Mesothelial cell of epicardium (in vitro differentiated cells): ENCODE data around the gene CNTNAP5. TPM values are rescaled to one million over a fixed set of nuclear protein-coding genes. Genes with fewer than 3 reads are reported as not detected.

Source experiments
- DNase-seq, 2 experiments: peaks; one replicate each; pipeline ENCODE4 v3.0.0; 2021; ENCODE audit warnings: low spot score in 2 of 2; ENCODE audit not compliant: unreplicated experiment in 2 of 2
- H3K27ac Mint-ChIP-seq: 2 replicates; pipeline ENCODE4 v1.8.0; 2021; ENCODE audit warnings: mixed read lengths
- H3K27me3 Mint-ChIP-seq: 2 replicates; pipeline ENCODE4 v1.8.0; 2021; ENCODE audit warnings: low read depth, mixed read lengths
- H3K36me3 Mint-ChIP-seq: 2 replicates; pipeline ENCODE4 v1.8.0; 2021; ENCODE audit warnings: mixed read lengths
- H3K4me1 Mint-ChIP-seq: 2 replicates; pipeline ENCODE4 v1.8.0; 2021; ENCODE audit warnings: mixed read lengths
- H3K4me3 Mint-ChIP-seq: 2 replicates; pipeline ENCODE4 v1.8.0; 2021; ENCODE audit warnings: mild to moderate bottlenecking, moderate library complexity, mixed read lengths
- H3K9me3 Mint-ChIP-seq: 2 replicates; pipeline ENCODE4 v1.8.0; 2021; ENCODE audit warnings: mixed read lengths
- total RNA-seq: library from RNA; stranded (reverse); gene quantifications from 3 replicates; pipeline ENCODE4 v1.2.1, GENCODE V29; 2021
- TF ChIP-seq, protein P1 (sequence below): fragments of 200-600 bp; sonication (generic); IDR thresholded peaks from one replicate; pipeline ENCODE4 v1.5.0; 2021; ENCODE audit warnings: antibody characterized with exemption; ENCODE audit not compliant: unreplicated experiment

CNTNAP5 gene
- total RNA-seq, 1 donor from 2014 or later: 0.22 TPM

- Mint-ChIP-seq H3K4me3 (no peak overlapping the region), H3K4me1 (no peaks in the 10 kb centered on the region), H3K27ac (no peak overlapping the region), H3K9me3 (peaks cover under 1% of the 10 kb centered on the region), H3K27me3 (no peaks in the 10 kb centered on the region), H3K36me3 (no peaks in the 10 kb centered on the region)
- TF ChIP-seq, protein P1, sequence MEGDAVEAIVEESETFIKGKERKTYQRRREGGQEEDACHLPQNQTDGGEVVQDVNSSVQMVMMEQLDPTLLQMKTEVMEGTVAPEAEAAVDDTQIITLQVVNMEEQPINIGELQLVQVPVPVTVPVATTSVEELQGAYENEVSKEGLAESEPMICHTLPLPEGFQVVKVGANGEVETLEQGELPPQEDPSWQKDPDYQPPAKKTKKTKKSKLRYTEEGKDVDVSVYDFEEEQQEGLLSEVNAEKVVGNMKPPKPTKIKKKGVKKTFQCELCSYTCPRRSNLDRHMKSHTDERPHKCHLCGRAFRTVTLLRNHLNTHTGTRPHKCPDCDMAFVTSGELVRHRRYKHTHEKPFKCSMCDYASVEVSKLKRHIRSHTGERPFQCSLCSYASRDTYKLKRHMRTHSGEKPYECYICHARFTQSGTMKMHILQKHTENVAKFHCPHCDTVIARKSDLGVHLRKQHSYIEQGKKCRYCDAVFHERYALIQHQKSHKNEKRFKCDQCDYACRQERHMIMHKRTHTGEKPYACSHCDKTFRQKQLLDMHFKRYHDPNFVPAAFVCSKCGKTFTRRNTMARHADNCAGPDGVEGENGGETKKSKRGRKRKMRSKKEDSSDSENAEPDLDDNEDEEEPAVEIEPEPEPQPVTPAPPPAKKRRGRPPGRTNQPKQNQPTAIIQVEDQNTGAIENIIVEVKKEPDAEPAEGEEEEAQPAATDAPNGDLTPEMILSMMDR: no peak
- DNase-seq: no peak
These were observed 184.4 kb downstream of the CNTNAP5 start for GRCh38 chr2:124209441-124209840.

DNA sequence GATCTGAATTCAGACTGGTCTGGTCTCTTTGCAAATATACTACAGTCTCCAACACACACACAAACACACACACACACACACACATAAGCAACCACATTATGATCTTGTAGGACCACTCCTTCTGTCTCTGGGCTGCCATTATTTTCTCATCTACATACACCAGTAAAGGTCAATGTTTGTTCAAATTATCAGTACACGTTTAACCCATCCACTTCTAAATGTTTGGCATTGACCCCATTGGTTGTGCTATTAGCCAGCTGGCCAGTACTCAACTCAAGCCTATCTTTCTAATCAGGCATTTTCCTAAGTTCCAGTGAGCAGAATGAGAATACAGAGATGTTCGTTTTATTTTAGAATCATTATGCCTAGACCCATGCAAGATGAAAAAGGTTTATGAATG lies 186.4 kb downstream of the CNTNAP5 start:
- H3K27me3 Mint-ChIP-seq: no peaks in the 10 kb centered on the region
- H3K4me3 Mint-ChIP-seq: no peak overlapping the region
- H3K4me1 Mint-ChIP-seq: no peaks in the 10 kb centered on the region
- DNase-seq: no peak
- TF ChIP-seq, protein P1: no peak
- no peaks in the 10 kb centered on the region for H3K9me3 Mint-ChIP-seq
- no peak overlapping the region for H3K27ac Mint-ChIP-seq
- H3K36me3 Mint-ChIP-seq: no peaks in the 10 kb centered on the region

DNA sequence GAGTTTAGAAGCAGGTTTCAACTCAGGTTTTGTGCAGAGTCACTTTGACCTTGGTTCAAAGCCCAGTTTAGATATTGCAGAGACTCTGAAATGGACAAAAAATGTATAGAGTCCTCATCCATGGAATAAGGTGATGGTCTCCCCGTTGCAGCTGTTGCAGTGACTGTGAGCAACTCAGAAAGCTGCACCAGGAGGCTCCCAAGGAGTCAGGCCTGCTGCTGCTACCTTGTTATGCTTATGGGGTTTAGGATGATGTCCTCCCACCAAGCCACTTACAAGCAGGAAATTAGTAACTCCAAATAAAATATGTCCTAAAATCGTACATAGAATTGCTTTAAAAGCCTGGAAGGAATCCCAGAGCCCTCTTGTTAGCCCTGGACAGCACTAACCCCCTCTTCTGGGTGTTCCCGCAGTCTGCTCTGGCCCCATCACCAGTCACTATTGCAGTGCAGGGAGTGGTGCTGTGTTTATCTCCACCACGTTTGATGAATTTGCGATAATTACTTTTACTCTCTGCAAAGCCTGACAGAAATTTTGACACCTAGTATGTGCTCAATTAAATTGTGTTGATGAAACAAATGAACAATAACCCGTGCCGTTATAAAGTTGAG lies 189.0 kb downstream of the CNTNAP5 start:
- TF ChIP-seq, protein P1: no peak
- DNase-seq: no peak
- Mint-ChIP-seq H3K27ac (no peak overlapping the region), H3K36me3 (no peaks in the 10 kb centered on the region), H3K4me3 (no peak overlapping the region), H3K4me1 (no peaks in the 10 kb centered on the region), H3K27me3 (peaks cover 5% of the 10 kb centered on the region), H3K9me3 (no peaks in the 10 kb centered on the region)

DNA sequence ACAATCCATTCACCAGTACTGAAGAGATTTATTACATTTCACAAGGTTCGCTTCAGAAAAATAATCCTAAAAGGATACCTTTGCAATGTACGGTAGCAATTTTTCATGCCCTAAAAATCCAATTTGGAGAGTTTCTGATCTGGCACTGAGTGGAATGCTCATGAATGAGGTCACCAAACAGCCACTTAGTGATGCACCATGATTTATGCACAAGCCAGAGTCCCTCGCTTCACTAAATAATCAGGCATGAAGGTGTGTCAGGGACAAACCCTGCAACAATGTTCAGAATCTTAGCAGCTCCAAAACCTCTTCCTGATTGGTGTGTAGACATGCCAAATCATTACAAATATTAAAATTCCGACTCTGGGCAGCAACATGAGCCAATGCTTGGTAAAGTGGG lies 221.1 kb downstream of the CNTNAP5 start:
- TF ChIP-seq, protein P1: no peak
- peaks cover 4% of the 10 kb centered on the region for H3K4me1 Mint-ChIP-seq

DNA sequence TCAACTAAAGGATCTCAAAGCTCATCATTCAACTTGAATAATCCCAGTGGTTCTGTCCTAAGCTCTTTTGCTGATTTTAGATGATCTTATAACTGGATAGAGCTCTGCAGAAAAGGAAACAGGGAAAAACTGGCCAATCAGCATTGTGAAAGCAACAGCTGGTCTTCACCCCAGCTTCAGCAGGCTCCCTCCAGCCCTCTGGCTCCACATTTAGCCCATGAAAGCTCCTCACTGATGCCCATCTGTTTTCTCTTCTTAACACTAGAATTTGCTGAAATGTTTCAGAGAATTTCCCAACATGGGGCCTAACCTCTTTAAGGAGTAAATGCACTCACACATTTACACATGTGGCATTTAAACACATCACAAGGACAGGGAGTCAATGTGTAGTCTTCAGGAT lies 223.3 kb downstream of the CNTNAP5 start:
- no peaks in the 10 kb centered on the region for H3K36me3 Mint-ChIP-seq

More for the DNA sequence above, 221.1 kb downstream of the CNTNAP5 start:
- Mint-ChIP-seq H3K4me3 (no peak overlapping the region), H3K9me3 (no peaks in the 10 kb centered on the region), H3K27ac (no peak overlapping the region), H3K27me3 (no peaks in the 10 kb centered on the region), H3K36me3 (no peaks in the 10 kb centered on the region)
- no peak for DNase-seq

More for the DNA sequence above, 223.3 kb downstream of the CNTNAP5 start:
- peaks cover 4% of the 10 kb centered on the region for H3K4me1 Mint-ChIP-seq
- H3K9me3 Mint-ChIP-seq: no peaks in the 10 kb centered on the region
- no peak for DNase-seq
- no peaks in the 10 kb centered on the region for H3K27me3 Mint-ChIP-seq
- no peak overlapping the region for H3K4me3 Mint-ChIP-seq
- TF ChIP-seq, protein P1: no peak
- H3K27ac Mint-ChIP-seq: peak overlapping the region; percentile 15
